Measurements from ENCODE around the gene RBMS1. TPM values are rescaled to one million over a fixed set of nuclear protein-coding genes. Genes with fewer than 3 reads are reported as not detected.

Gene RBMS1
- polyA plus RNA-seq, 1 donor from 2014 or later: 8.4 TPM

- no peaks in the 10 kb centered on the region for H3K36me3 ChIP-seq (ENCODE audit: insufficient read depth, low read length)
- no peaks in the 10 kb centered on the region for H3K9me3 ChIP-seq (ENCODE audit: low read length)
- TF ChIP-seq SMC3 (conservative IDR thresholded peaks at IDR 0.05; ENCODE audit: poor library complexity): no peak
- TF ChIP-seq MXI1 (conservative IDR thresholded peaks at IDR 0.05; ENCODE audit: poor library complexity, severe bottlenecking): no peak
- TF ChIP-seq CTCF (IDR thresholded peaks at IDR 0.05; ENCODE audit: poor library complexity, severe bottlenecking): no peak
- no peak for TF ChIP-seq EP300 (conservative IDR thresholded peaks at IDR 0.05; ENCODE audit: poor library complexity, severe bottlenecking)
- no peak for TF ChIP-seq REST (IDR thresholded peaks at IDR 0.05; ENCODE audit: borderline replicate concordance)
- no peak for TF ChIP-seq RAD21 (conservative IDR thresholded peaks at IDR 0.05)
- no peak for TF ChIP-seq EZH2 (IDR thresholded peaks at IDR 0.05; ENCODE audit: borderline replicate concordance, insufficient read depth, low read length, poor library complexity, severe bottlenecking)
- no peak for TF ChIP-seq POLR2AphosphoS5 (IDR thresholded peaks at IDR 0.05)
- no peak for TF ChIP-seq TAF1 (IDR thresholded peaks at IDR 0.05; ENCODE audit: low read depth)
- no peak overlapping the region for H3K27ac ChIP-seq (ENCODE audit: low read length)
- no peaks in the 10 kb centered on the region for H3K79me2 ChIP-seq (replicated peaks; ENCODE audit: insufficient read depth, low read length)
- H3F3A ChIP-seq (ENCODE audit: insufficient read depth, low read length, poor library complexity, severe bottlenecking): no peaks in the 10 kb centered on the region
- no peaks in the 10 kb centered on the region for H3K9me2 ChIP-seq (ENCODE audit: insufficient read depth, low read length)
- H3K4me2 ChIP-seq (ENCODE audit: low read length): no peak overlapping the region
- peaks cover 8% of the 10 kb centered on the region for H3K27me3 ChIP-seq (ENCODE audit: insufficient read depth, low read depth, low read length)
- H3K4me3 ChIP-seq (ENCODE audit: low read length): no peak overlapping the region
- no peaks in the 10 kb centered on the region for H4K20me1 ChIP-seq (ENCODE audit: insufficient read depth)
- H2AFZ ChIP-seq (ENCODE audit: low read depth, low read length): no peak overlapping the region
- H3K9ac ChIP-seq (ENCODE audit: low read length): no peak overlapping the region
Measured at GRCh38 chr2:160486341-160486740, 7.3 kb downstream of the RBMS1 start.

GRCh38 chr2:160484859-160485520 is 8.6 kb downstream of the RBMS1 start:
- Histone ChIP-seq H3K4me3 (ENCODE audit: low read length) (no peak overlapping the region), H3K9me2 (ENCODE audit: insufficient read depth, low read length) (no peaks in the 10 kb centered on the region), H3K9me3 (ENCODE audit: low read length) (no peaks in the 10 kb centered on the region), H3K27ac (ENCODE audit: low read length) (no peak overlapping the region), H3K36me3 (ENCODE audit: insufficient read depth, low read length) (no peaks in the 10 kb centered on the region), H3F3A (ENCODE audit: insufficient read depth, low read length, poor library complexity, severe bottlenecking) (no peaks in the 10 kb centered on the region), H3K79me2 (replicated peaks; ENCODE audit: insufficient read depth, low read length) (no peaks in the 10 kb centered on the region), H3K4me2 (ENCODE audit: low read length) (no peak overlapping the region), H4K20me1 (ENCODE audit: insufficient read depth) (no peaks in the 10 kb centered on the region), H3K9ac (ENCODE audit: low read length) (no peak overlapping the region), H3K27me3 (ENCODE audit: insufficient read depth, low read depth, low read length) (no peaks in the 10 kb centered on the region), H2AFZ (ENCODE audit: low read depth, low read length) (no peak overlapping the region)
- TF ChIP-seq REST (IDR thresholded peaks at IDR 0.05; ENCODE audit: borderline replicate concordance) (no peak), TAF1 (IDR thresholded peaks at IDR 0.05; ENCODE audit: low read depth) (no peak), CTCF (IDR thresholded peaks at IDR 0.05; ENCODE audit: poor library complexity, severe bottlenecking) (no peak), EZH2 (IDR thresholded peaks at IDR 0.05; ENCODE audit: borderline replicate concordance, insufficient read depth, low read length, poor library complexity, severe bottlenecking) (no peak), EP300 (conservative IDR thresholded peaks at IDR 0.05; ENCODE audit: poor library complexity, severe bottlenecking) (no peak), RAD21 (conservative IDR thresholded peaks at IDR 0.05) (no peak), POLR2AphosphoS5 (IDR thresholded peaks at IDR 0.05) (no peak), SMC3 (conservative IDR thresholded peaks at IDR 0.05; ENCODE audit: poor library complexity) (no peak), MXI1 (conservative IDR thresholded peaks at IDR 0.05; ENCODE audit: poor library complexity, severe bottlenecking) (no peak)

All from neural cell (in vitro differentiated cells).